ENCODE results near the gene ANGPTL7. TPM values are rescaled to one million over a fixed set of nuclear protein-coding genes. Genes with fewer than 3 reads are reported as not detected.

ANGPTL7 gene
- total RNA-seq, 4 donors from 2014 or later: 2.2 to 13.5 (median 9.0) TPM

GRCh38 chr1:11144570-11145256 lies 44.4 kb upstream of the ANGPTL7 start:
- Histone ChIP-seq H3K27ac (peak overlapping the region in 1 of 4 donors; percentile 41), H3K4me3 (no peak overlapping the region), H3K4me1 (peaks cover 0 to 6% (median 0%) of the 10 kb centered on the region in 3 donors), H3K9me3 (no peaks in the 10 kb centered on the region), H3K36me3 (peaks cover 0 to 92% of the 10 kb centered on the region in 2 donors), H3K27me3 (no peaks in the 10 kb centered on the region)
- ATAC-seq: no peak
- WGBS, 2 donors (ENCODE audit: low coverage in 1 of 2): 67 to 72% methylated on average over 4 to 8 of the region's 12 CpGs
- no peak for TF ChIP-seq EP300 (IDR thresholded peaks at IDR 0.05)
- TF ChIP-seq POLR2A (IDR thresholded peaks at IDR 0.05): no peak
- TF ChIP-seq, protein P1, sequence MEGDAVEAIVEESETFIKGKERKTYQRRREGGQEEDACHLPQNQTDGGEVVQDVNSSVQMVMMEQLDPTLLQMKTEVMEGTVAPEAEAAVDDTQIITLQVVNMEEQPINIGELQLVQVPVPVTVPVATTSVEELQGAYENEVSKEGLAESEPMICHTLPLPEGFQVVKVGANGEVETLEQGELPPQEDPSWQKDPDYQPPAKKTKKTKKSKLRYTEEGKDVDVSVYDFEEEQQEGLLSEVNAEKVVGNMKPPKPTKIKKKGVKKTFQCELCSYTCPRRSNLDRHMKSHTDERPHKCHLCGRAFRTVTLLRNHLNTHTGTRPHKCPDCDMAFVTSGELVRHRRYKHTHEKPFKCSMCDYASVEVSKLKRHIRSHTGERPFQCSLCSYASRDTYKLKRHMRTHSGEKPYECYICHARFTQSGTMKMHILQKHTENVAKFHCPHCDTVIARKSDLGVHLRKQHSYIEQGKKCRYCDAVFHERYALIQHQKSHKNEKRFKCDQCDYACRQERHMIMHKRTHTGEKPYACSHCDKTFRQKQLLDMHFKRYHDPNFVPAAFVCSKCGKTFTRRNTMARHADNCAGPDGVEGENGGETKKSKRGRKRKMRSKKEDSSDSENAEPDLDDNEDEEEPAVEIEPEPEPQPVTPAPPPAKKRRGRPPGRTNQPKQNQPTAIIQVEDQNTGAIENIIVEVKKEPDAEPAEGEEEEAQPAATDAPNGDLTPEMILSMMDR (IDR thresholded peaks at IDR 0.05): no peak
- TF ChIP-seq POLR2AphosphoS5 (IDR thresholded peaks at IDR 0.05): no peak

DNA sequence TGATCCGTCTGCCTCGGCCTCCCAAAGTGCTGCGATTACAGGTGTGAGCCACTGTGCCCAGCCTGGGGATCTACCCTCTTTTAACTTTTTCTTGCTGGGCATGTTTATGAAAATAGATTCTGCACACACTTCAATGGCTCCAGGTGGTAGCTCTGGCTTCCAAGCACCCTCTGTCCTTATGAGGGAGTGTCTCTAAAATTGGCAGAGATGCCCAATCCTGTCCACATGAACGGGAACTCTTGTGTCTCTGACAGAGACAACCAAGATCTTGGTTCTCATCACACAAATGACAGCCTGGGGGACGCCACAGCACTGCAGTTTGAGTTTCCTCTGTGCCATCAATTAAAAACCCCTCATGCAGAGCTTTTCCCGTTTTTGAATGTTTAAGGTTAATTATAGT lies 43.4 kb upstream of the ANGPTL7 start:
- peaks cover 0 to 89% of the 10 kb centered on the region in 2 donors for H3K36me3 ChIP-seq
- no peak overlapping the region for H3K4me3 ChIP-seq
- H3K27ac ChIP-seq: no peak overlapping the region
- 84 to 87% methylated on average over 3 to 6 of the region's 6 CpGs for WGBS, 2 donors (ENCODE audit: low coverage in 1 of 2)
- H3K27me3 ChIP-seq: no peaks in the 10 kb centered on the region
- no peak for ATAC-seq
- TF ChIP-seq EP300 (IDR thresholded peaks at IDR 0.05) (no peak), POLR2A (IDR thresholded peaks at IDR 0.05) (no peak), POLR2AphosphoS5 (IDR thresholded peaks at IDR 0.05) (no peak)
- TF ChIP-seq, protein P1 (IDR thresholded peaks at IDR 0.05): no peak
- peaks cover 0 to 10% (median 1%) of the 10 kb centered on the region in 3 donors for H3K4me1 ChIP-seq
- no peaks in the 10 kb centered on the region for H3K9me3 ChIP-seq

- 60 to 72% methylated on average over 3 to 4 of the region's 4 CpGs for WGBS, 2 donors (ENCODE audit: low coverage in 1 of 2)
- no peak overlapping the region for H3K27ac ChIP-seq
- no peak overlapping the region for H3K4me3 ChIP-seq
- H3K27me3 ChIP-seq: no peaks in the 10 kb centered on the region
- H3K4me1 ChIP-seq: peaks cover 0 to 26% (median 8%) of the 10 kb centered on the region in 3 donors
- TF ChIP-seq EP300 (IDR thresholded peaks at IDR 0.05) (no peak), POLR2AphosphoS5 (IDR thresholded peaks at IDR 0.05) (no peak), POLR2A (IDR thresholded peaks at IDR 0.05) (no peak)
- TF ChIP-seq, protein P1 (IDR thresholded peaks at IDR 0.05): no peak
- peaks cover 0 to 92% of the 10 kb centered on the region in 2 donors for H3K36me3 ChIP-seq
- no peak for ATAC-seq
- H3K9me3 ChIP-seq: no peaks in the 10 kb centered on the region
Observed at GRCh38 chr1:11147197-11147770, 41.9 kb upstream of the ANGPTL7 start.

GRCh38 chr1:11150326-11150725 lies 38.8 kb upstream of the ANGPTL7 start:
- Histone ChIP-seq H3K4me3 (no peak overlapping the region), H3K27ac (no peak overlapping the region), H3K9me3 (no peaks in the 10 kb centered on the region), H3K27me3 (no peaks in the 10 kb centered on the region), H3K36me3 (peaks cover 0 to 82% of the 10 kb centered on the region in 2 donors), H3K4me1 (peaks cover 0 to 24% (median 8%) of the 10 kb centered on the region in 3 donors)
- 45 to 63% methylated on average over 3 of the region's 3 CpGs for WGBS, 2 donors (ENCODE audit: low coverage in 1 of 2)
- TF ChIP-seq EP300 (IDR thresholded peaks at IDR 0.05) (no peak), POLR2AphosphoS5 (IDR thresholded peaks at IDR 0.05) (no peak), POLR2A (IDR thresholded peaks at IDR 0.05) (no peak)
- TF ChIP-seq, protein P1 (IDR thresholded peaks at IDR 0.05): no peak
- no peak for ATAC-seq

Data from gastroesophageal sphincter (tissue), 4 donors.